ENCODE data around the gene BRD7.

The BRD7 gene

GRCh38 chr16:50271148-50272041 lies 97.4 kb downstream of the BRD7 start:
- Histone ChIP-seq H3K4me3 (ENCODE audit: low read length) (no peak overlapping the region), H3K4me1 (ENCODE audit: low read length) (peaks cover 33% of the 10 kb centered on the region), H4K20me1 (ENCODE audit: insufficient read depth, low read length) (peaks cover 14% of the 10 kb centered on the region), H2AFZ (ENCODE audit: low read depth, low read length) (no peak overlapping the region), H3K9me3 (ENCODE audit: insufficient read depth, low read length) (no peaks in the 10 kb centered on the region), H3K27me3 (ENCODE audit: low read depth, low read length) (no peaks in the 10 kb centered on the region), H3K4me2 (ENCODE audit: low read length) (no peak overlapping the region), H3K27ac (ENCODE audit: low read length) (no peak overlapping the region), H3K79me2 (ENCODE audit: low read length) (peaks cover 21% of the 10 kb centered on the region), H3K36me3 (replicated peaks; ENCODE audit: low read depth, low read length) (no peaks in the 10 kb centered on the region), H3K9ac (ENCODE audit: low read length) (no peak overlapping the region)
- no peak for TF ChIP-seq EZH2phosphoT487 (IDR thresholded peaks at IDR 0.05; ENCODE audit: low read depth)
- no peak for TF ChIP-seq CTCF (IDR thresholded peaks at IDR 0.05; ENCODE audit: low read depth, low read length)

- Histone ChIP-seq H3K4me2 (ENCODE audit: low read length) (no peak overlapping the region), H3K36me3 (replicated peaks; ENCODE audit: low read depth, low read length) (no peaks in the 10 kb centered on the region)
These were observed 98.2 kb downstream of the BRD7 start for GRCh38 chr16:50270510-50271147.

GRCh38 chr16:50269769-50270509 lies 98.8 kb downstream of the BRD7 start:
- Histone ChIP-seq H3K4me1 (ENCODE audit: low read length) (peaks cover 29% of the 10 kb centered on the region), H3K4me3 (ENCODE audit: low read length) (no peak overlapping the region), H2AFZ (ENCODE audit: low read depth, low read length) (no peak overlapping the region), H3K4me2 (ENCODE audit: low read length) (no peak overlapping the region), H3K27me3 (ENCODE audit: low read depth, low read length) (no peaks in the 10 kb centered on the region), H3K36me3 (replicated peaks; ENCODE audit: low read depth, low read length) (no peaks in the 10 kb centered on the region), H3K9ac (ENCODE audit: low read length) (no peak overlapping the region), H3K9me3 (ENCODE audit: insufficient read depth, low read length) (no peaks in the 10 kb centered on the region), H3K79me2 (ENCODE audit: low read length) (peaks cover 6% of the 10 kb centered on the region), H3K27ac (ENCODE audit: low read length) (no peak overlapping the region), H4K20me1 (ENCODE audit: insufficient read depth, low read length) (no peaks in the 10 kb centered on the region)
- no peak for TF ChIP-seq CTCF (IDR thresholded peaks at IDR 0.05; ENCODE audit: low read depth, low read length)

More at GRCh38 chr16:50270510-50271147, 98.2 kb downstream of the BRD7 start:
- peaks cover 13% of the 10 kb centered on the region for H3K79me2 ChIP-seq (ENCODE audit: low read length)
- H3K27ac ChIP-seq (ENCODE audit: low read length): no peak overlapping the region
- TF ChIP-seq EZH2phosphoT487 (IDR thresholded peaks at IDR 0.05; ENCODE audit: low read depth) (no peak), CTCF (IDR thresholded peaks at IDR 0.05; ENCODE audit: low read depth, low read length) (no peak)
- no peak overlapping the region for H3K4me3 ChIP-seq (ENCODE audit: low read length)
- no peak overlapping the region for H3K9ac ChIP-seq (ENCODE audit: low read length)
- peaks cover 32% of the 10 kb centered on the region for H3K4me1 ChIP-seq (ENCODE audit: low read length)
- no peak overlapping the region for H2AFZ ChIP-seq (ENCODE audit: low read depth, low read length)
- peaks cover 7% of the 10 kb centered on the region for H4K20me1 ChIP-seq (ENCODE audit: insufficient read depth, low read length)
- H3K9me3 ChIP-seq (ENCODE audit: insufficient read depth, low read length): no peaks in the 10 kb centered on the region
- no peaks in the 10 kb centered on the region for H3K27me3 ChIP-seq (ENCODE audit: low read depth, low read length)
